Fibroblast of skin of right quadriceps (primary cell): Measurements from ENCODE around the gene MYL6.

Experiments
- DNase-seq: peaks from one replicate; pipeline ENCODE4 v3.0.0-alpha.2; 2013

Gene MYL6

GRCh38 chr12:56158926-56159461 is 835 bp downstream of the MYL6 start:
- DNase-seq: peak; percentile 76

- DNase-seq: no peak
These were observed 1.5 kb downstream of the MYL6 start for GRCh38 chr12:56159482-56160192.

DNA sequence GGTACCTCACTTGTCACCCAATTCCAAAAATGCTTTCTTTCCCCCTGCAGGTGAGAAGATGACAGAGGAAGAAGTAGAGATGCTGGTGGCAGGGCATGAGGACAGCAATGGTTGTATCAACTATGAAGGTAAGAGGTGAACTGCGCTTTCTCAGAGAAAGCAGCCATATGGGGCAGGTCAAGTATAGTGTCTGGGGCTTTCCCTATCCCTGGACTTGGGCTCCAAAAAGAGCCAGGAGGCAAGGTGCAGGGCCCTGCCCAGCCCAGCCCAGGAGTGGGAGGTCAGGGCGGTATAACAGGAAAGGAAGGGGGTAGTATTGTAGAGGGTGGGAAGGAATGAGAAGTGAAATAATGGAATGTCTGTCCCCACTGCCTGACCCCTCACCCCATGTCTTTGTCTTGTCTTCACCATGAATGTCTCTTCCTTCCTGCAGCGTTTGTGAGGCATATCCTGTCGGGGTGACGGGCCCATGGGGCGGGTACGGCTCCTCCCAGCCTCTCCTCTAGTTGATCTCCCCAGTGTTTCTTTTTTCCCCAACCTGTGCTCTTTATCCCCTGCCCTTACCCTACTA is 2.1 kb downstream of the MYL6 start:
- no peak for DNase-seq

- DNase-seq: no peak
These were observed 2.9 kb downstream of the MYL6 start for GRCh38 chr12:56160894-56161689.

- DNase-seq: no peak
These were observed 3.7 kb downstream of the MYL6 start for GRCh38 chr12:56161690-56162351.

- no peak for DNase-seq
These were observed 4.5 kb downstream of the MYL6 start for GRCh38 chr12:56162468-56163290.

DNA sequence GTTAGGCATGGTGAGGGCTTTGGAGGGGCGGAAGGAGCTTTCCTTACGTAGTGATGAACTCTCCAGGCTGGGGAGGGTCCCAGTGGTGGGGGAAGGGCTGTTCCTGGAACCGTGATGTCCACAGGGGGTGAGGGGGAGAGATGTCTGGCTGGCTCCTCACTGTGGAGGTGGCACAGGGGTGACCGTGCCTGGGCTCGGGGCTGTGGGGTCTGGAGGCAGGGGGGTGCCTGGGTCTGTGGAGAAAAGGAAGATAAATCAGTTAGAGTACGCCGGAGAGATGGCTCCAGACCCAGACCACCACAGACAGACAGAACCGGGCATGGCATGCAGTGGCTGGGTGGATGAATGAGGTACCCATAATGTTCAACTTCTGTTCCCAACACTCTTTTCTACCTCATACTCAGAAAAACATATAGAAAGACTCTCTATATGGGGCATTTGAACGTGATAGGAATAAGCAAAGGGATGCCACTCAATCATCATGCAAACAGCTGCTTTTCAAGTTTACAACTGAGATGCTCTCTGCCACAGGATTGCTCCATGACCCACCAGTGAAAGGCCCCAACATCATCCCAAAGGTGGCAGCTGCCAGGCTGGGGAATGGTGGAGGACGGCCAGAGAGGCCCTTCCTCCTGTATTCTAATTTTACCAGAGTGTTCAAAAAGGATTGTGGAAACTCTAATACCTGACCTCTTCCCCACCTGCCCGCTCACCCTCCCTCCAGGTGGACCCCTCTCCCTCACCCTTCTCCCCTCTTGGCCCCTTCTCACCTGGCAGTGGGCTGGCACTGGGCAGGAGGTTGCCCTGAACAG is 5.6 kb downstream of the MYL6 start:
- DNase-seq: no peak

DNA sequence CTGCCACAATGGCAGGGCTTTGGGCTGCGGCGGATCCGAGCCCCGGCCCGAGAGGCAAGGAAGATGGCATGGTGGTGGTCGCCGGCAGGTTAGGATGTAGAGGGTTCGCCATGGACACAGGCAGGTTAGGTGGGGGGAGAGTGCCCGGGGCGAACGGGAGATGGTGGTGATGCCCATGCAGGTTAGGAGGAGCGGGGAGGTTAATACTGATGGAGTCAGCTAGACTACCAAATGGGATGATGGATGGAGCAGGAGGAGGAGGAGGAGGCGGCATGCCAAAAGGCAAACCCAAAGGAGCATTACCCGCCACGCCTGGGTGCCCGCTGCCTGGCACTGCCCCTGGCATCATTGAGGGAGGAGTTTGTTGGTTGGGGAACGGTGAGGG is 6.2 kb downstream of the MYL6 start:
- DNase-seq: no peak

DNA sequence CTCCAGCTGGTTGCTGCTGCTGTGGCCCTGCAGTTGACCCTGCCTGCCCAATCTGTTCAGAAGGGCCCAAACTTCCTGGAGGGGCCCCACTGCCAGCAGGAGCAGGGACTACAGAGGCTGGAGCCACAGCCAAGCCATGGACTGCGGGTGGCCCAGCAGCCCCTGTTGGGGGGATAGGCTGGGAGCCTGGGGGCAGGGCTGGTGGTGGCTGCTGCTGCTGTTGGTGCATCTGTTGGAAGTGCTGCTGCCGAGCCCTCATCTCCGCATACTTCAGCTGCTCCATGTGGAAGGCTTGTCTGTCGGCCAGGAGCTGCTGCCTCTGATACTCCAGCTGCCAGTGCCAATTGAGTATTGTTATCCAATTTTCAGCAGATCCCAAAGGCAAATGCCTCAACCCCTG is 7.2 kb downstream of the MYL6 start:
- DNase-seq: no peak

DNA sequence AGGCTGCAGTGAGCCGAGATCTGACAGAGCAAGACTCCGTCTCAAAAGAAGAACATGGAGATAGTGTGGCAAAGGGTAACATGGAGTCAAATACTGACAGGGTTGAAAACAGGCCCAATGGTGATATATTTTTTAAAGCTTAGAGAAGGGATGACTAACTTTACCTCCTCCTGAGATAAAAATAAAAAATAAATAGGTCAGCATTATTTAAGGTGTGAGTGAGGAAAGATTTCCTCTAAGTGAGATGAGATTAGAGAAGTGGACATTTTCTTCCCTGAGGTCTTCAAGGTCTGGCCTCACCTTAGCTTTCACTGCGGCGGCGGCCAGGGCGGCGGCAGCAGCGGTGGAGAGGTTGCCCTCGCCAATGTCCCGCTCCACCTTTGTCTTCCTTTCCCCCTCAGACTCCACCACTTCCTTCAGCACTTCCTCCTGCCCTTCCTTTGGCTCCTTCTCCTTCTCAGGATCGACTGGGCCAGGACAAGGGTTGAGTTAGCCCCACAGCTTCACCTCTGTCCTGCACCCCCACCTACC is 11.1 kb downstream of the MYL6 start:
- DNase-seq: no peak

DNA sequence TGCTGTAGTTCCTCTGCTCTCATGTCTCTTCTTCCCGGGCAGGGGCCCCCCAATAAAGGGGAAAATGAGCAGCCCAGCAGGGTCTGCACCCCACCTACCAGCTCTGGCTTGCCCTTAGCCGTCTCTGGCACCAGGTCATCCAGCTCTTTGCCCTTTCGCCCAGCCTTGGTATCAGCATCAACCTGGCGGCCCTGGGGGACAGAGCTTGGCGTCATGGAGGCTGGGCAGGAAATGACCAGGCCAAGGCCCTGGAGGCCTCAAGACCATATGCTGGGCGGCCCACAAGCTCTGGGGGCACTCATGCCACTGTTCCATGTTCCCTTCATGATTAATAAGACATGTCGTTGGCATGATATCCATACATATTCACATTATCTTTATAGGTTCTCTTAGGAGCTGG is 14.7 kb downstream of the MYL6 start:
- DNase-seq: no peak

DNA sequence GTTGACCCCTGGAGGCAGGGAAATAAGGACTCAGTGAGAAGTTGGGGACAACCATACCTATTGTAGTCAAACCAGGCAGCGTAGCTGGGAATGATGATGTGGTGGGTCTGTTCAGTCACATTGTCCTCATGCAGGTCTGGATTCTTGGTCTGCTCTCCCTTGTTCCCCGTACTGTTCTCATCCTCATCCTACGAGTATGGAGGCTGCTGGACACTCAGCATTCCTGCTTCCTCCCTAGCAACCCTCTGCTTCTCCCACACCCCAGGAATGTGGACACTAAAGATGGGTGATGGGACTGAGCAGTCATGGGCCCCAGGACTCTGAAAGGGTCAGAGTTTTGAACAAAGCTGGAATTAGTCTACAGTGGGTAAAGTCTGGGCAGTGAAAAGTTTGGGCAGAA is 20.2 kb downstream of the MYL6 start:
- no peak for DNase-seq

GRCh38 chr12:56186957-56187356 is 28.8 kb downstream of the MYL6 start:
- no peak for DNase-seq

- no peak for DNase-seq
These were observed 30.1 kb downstream of the MYL6 start for GRCh38 chr12:56188131-56188777.

GRCh38 chr12:56188778-56189098 is 30.6 kb downstream of the MYL6 start:
- DNase-seq: no peak

DNA sequence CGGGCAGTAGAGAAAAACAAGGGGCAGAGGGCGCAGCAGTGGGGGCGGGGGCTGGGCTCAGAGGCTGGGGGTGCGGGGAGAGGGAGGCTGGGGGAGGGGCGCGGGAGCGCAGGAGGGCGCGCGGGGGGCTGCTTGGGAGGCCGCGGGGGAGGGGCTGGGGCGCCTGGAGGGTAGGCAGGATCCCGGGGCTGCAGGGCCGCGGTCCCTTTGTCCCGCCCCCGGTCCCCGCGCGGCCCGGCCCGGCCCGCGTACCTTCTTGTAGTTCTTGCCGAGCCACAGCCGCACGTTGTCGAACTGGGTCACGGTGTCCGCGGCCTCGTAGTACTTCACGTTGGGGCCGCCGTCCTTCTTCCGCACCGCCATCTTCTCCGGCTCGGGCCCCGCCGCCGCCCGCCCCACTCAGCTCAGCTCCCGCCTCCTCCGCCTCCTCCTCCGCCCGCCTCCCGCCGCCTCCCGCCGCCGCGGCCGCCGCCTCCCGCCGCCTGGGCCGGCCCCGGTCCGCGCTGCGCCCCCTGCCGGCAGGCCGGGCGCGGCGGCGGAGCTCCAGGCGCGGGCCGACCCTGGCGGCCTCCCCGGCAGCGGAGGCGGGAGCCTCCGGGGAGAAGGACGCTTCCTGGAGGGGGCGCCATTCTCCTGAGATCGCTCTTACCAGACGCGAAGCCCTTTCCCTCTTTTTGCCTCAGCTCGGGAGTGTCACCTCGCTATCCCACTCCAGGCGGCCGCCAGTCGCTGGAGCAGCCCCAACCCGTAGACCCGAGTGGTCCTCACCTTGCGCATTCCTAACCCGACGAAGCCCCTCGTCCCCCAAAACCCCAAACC is 31.1 kb downstream of the MYL6 start, which contains the start of gene SMARCC2:
Gene SMARCC2 (minus strand): TSS at position 385 of the 819 bp plus-strand sequence. CDS start 22 bp downstream, at position 363.
- DNase-seq: peak; percentile 86

DNA sequence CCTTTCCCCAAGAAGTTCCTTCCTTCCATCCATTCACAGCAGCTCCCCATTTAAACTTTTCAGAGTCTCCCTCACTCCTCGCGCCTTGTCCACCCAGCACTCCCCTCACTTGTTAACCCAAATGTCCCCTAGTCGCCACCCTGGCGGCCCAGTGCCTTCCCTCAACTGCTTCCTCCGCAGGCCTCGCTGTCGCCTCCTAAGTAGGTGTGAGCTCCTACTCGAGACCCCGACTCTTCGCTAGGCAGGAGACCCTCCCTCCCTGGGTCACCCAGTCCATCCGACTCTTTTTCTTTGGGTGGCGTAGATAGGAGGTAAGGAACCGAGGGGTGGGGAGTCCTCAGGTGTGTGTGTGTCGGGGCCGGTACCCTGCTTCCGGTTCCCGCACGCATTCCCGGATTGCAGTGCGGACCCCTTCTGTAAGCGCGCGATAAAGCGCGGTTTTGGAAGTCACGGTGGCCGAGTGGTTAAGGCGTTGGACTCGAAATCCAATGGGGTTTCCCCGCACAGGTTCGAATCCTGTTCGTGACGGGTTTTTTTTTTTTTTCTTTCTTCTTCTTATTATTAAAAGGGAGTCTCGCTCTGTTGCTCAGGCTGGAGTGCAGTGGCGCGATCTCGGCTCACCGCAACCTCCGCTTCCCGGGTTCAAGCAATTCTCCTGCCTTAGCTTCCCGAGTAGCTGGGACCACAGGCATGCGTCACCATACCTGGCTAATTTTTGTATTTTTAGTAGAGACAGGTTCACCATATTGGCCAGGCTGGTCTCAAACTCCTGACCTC is 31.9 kb downstream of the MYL6 start:
- DNase-seq: peak; percentile 89

- no peak for DNase-seq
These were observed 32.6 kb downstream of the MYL6 start for GRCh38 chr12:56190695-56191155.

GRCh38 chr12:56192582-56192981 is 34.4 kb downstream of the MYL6 start:
- DNase-seq: no peak
